Stimulated activated CD4-positive, alpha-beta T cell treated with anti-CD3 and anti-CD28 coated beads, Interleukin-1b, Interleukin-23, amount 100 ng/mL, for 24 hours (primary cell): Measurements from ENCODE around the gene SPEM1.

Experiments used
- DNase-seq, 4 experiments: peaks; one replicate each; pipeline ENCODE4 v3.0.0-alpha.2; 2020; ENCODE audit warnings: low read depth in 4 of 4, low spot score in 1 of 4

SPEM1 gene

DNA sequence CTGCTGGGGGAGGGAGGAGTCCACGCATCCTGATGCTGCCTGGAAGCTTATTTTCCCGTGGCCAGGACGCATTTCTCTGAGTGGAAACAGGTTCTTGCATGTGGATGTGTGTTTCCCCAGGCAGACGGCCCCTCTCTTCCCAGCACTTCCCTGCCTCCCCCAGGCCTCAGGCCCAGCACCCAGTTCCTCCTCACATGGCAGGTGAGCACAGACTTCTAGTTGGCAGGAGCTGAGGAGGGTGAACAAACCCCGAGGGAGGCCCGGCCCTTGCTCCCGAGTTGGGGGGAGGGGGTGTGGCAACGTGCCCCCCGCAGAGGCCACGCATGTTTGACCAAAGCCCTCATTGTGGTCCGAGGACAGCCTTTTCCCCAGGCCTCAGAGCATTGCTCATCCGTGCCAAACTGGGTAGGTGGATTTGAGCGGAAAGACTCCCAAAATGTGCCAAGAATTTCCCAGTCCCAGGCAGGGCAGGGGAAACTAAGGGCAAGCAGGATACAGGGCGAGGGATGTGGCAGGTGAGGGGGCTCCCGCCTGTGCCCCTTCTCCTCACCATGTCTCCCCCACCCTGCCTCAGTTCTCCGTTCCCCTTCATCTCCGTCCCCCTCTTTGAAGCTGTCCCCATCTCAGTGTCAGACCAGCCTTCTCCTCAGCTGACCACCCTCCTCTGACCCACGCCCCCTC, 1.5 kb upstream of the SPEM1 start:
- DNase-seq = no peak

DNA sequence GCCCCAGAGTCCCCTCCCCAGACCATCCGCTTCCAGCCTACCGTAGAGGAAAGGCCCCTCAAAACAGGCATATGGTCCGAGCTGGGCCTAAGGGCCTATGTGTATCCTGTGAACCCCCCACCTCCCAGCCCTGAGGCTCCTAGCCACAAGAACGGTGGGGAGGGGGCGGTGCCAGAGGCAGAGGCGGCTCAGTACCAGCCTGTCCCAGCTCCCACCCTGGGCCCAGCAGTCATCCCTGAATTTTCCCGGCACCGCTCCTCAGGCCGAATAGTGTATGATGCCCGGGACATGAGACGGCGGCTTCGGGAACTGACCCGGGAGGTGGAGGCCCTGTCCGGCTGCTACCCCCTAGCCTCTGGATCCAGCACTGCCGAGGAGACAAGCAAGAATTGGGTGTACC, 1.1 kb downstream of the SPEM1 start:
- no peak for DNase-seq

- DNase-seq = no peak
These were observed 3.6 kb downstream of the SPEM1 start for GRCh38 chr17:7423679-7424078.

DNA sequence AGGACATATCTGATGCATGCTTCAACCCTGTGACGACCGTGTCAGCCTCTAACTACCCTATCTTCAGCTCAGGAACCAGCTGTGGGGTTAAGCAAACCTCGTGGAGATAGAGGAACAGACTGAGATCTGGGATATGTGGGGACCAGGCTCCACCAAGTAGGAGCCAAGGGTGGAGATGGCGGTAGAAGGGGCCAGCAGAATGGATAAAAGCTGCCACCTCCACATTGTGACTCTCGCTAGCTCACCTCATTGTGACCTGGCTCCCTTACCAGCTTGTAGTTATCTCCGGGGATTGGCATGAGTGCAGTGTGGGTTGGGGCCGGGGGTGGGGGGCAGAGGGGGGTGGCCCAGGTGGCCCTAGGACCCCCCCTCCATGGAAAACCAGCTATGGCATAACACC, 5.2 kb downstream of the SPEM1 start, which contains the start of gene SPEM2:
TSS of gene SPEM2 (plus strand) at position 301 of the 400 bp plus-strand sequence. CDS start at position 374, 73 bp downstream.
- DNase-seq = no peak

GRCh38 chr17:7425756-7426155, 5.6 kb downstream of the SPEM1 start:
- DNase-seq = no peak

GRCh38 chr17:7426203-7426863, 6.2 kb downstream of the SPEM1 start:
- DNase-seq = no peak

DNA sequence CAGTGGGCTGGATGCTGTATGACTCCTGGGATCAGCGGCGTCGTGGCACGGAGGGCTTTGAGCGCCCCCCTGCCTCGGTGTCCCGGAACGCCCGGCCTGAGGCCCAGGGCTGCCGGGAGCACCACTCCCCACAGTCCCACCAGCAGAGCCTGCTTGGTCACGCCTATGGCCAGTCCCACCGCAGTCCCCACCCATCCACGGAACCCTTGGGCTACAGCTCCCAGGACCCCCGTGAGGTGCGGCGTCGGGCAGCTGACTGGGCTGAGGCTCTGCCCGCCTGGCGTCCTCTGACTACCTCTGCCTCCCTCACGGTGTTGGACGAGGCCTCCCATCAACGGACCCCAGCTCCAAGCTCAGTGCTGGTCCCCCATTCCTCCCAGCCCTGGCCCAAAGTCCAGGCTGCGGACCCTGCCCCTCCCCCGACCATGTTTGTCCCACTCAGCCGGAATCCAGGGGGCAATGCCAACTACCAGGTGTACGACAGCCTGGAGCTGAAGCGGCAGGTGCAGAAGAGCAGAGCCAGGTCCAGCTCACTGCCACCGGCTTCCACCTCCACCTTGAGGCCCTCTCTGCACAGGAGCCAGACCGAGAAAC, 6.9 kb downstream of the SPEM1 start:
- no peak for DNase-seq

GRCh38 chr17:7427549-7427948, 7.4 kb downstream of the SPEM1 start:
- no peak for DNase-seq

- no peak for DNase-seq
These were observed 8.4 kb downstream of the SPEM1 start, which contains the start of gene SPEM3 for GRCh38 chr17:7428557-7428956. Gene SPEM3, plus strand, starts transcription at chr17:7428857. Its CDS starts 46 bp downstream, at chr17:7428903.

DNA sequence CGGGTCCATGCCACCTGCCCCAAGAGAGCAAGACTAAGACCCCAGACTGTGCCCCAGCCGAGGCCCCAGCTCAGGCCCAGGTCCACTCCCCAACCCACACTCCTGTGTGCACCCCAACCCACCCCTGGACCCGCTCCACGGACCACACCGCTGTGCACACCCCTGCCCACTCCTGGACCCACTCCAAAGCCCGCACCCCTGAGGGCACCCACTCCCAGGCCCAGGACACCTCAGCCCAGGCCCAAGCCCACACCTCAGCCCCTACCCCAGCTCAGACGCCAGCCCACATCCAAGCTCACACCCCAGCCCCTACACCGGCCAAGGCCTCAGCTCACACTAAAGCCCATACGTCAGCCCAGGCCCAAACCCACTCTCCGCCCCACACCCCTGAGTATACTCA, 9.6 kb downstream of the SPEM1 start:
- no peak for DNase-seq

GRCh38 chr17:7431231-7431630, 11.1 kb downstream of the SPEM1 start:
- no peak for DNase-seq

DNA sequence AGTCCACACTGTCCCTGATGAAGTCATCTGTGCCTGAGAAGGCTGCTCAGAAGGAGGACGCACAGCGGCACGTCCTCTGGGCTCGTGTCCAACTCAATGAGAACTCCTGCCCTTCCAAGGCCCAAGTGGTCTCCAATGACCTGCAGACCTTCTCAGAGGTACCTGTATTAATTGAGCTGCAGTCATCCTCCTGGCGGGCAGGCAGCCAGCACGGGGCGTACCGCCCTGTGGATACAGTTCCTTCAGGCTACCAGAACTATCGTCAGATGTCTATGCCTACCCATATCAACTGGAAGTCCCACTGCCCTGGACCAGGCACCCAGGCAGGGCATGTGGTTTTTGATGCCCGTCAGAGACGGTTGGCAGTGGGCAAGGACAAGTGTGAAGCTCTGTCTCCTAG, 12.2 kb downstream of the SPEM1 start:
- DNase-seq = no peak

DNA sequence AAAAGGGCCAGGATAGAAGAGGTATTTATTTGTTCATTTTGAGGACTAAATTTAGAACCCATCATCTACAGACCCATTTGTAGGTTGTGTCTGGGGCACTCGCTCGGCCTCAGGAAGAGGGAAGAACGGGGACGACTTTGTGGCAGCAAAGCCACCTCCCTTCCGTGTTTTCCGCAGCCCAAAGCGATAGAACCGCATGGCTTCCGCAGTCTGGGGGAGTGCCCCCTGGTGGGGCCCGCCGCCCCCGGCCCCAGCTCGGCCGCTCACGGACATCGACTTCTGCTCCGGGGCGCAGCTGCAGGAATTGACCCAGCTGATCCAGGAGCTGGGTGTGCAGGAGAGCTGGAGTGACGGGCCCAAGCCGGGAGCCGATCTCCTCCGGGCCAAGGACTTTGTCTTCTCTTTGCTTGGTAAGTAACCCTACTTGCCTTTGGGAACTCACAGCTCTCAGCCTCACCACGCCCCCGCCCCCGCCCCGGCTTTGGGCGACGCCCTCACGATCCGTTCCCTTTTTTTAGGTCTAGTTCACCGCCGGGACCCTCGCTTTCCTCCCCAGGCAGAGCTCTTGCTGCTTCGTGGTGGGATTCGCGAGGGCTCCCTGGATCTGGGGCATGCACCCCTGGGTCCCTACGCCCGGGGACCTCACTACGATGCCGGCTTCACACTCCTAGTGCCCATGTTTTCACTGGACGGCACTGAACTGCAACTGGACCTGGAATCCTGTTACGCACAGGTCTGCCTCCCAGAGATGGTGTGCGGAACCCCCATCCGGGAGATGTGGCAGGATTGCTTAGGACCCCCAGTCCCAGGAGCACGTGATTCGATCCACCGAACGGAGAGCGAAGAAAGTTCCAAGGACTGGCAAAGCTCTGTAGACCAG, 15.8 kb downstream of the SPEM1 start:
- peak in 2 of 4 experiments; percentile 32 to 48 for DNase-seq

- peak; percentile 42 to 76 (median 56) for DNase-seq
These were observed 16.6 kb downstream of the SPEM1 start for GRCh38 chr17:7436556-7437368.

DNA sequence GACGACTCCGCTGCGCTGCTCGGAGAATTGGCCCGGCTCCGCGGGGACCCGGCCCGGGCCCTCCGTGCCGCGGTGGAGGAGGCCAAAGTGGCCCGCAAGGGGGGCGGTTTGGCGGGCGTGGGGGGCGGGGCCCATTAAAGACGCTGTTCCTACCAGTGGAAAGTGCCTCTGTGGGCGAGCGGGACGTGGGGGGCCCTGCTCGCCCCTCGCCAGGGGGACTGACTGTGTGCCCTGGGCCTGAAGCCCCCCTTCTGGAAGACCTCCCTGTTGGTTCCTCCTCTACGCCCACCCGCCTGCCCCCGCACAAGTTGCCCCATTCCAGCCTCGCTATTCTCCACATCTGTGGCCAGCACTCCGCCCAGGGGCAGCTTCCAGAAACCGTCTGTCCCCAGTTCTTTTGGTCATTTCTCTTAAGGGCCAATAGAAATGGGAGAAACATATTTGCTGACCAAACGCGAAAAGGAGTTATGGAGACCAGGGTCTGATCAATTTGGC, 17.3 kb downstream of the SPEM1 start:
- no peak for DNase-seq

DNA sequence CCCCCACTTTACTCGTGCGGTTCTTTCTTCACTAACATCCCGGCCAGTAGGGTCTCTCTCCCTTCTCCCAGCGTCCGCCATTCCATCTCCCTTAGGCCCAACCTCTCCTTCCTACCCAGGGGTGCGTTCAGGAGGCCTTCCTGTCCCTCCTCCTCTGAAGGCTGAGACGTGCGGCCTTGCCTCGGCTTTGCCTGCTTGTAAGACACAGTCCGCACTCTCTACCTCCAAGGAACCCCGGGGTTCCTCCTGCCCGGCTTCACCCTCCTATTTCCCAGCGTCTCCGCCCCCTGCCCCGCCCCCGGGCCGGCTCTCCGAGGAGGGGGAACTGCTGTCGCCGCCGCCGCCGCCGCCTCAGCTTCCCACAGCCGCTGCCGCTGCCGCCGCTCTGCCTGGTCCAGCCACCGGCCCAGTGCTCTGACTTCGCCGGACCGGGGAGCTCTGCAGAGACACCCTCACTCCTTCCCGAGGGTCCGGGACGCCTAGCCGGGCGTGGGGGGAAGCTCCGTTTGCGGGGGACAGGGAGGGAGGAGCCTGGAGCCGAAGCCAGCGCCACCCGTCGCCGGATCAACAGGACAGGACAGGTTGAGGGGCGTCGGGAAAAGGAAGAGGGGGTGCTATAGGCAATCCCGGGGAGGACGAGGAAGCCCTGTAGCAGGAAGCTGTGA, 18.0 kb downstream of the SPEM1 start:
- DNase-seq = peak in 3 of 4 experiments; percentile 37 to 73 (median 49)

DNA sequence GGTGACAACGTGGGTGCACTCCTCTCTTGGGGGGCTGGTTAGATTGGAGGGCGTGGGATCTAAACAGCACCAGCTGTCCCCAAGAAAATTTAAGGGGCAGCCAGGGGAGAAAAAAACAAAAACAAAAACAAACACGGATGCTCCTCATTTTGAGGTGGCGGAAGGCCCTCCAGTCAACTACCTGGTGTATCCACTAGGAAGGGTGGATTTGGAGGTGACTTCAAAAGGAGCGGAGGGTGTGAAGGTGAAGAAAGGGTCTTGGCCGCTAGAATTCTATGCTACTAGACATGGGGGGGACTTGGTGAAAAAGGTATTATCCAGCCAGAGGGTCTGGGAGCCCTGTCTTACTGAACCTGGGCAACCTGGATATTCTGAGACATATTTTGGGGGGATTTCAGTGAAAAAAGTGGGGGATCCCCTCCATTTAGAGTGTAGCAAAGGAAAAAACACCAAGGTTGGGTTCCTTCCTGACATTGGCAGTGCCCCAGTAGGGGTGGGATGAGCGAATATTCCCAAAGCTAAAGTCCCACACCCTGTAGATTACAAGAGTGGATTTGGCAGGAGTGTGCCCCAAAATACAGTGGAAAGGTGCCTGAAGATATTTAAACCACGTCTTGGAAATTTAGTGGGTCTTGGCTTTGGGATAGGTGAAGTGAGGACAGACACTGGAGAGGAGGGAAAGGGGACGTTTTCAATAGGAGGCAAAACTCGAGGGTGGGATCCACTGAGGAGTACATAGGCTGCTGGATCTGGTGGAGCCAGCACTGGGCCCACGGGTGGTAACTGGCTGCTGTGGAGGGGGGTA, 18.7 kb downstream of the SPEM1 start:
- DNase-seq = no peak

GRCh38 chr17:7439462-7440112, 19.5 kb downstream of the SPEM1 start, which contains the start of gene FGF11:
Gene FGF11, plus strand, starts transcription at chr17:7439512. Its CDS starts 109 bp downstream, at chr17:7439621.
- DNase-seq = no peak
